GM23338 (cell line): Measurements from ENCODE around the gene SLC22A4. TPM values are rescaled to one million over a fixed set of nuclear protein-coding genes. Genes with fewer than 3 reads are reported as not detected.
A peak's percentile ranks its signal among the peaks of the same experiment; 100 is the strongest.

Experiments used
- ATAC-seq: fragments of 200-7000 bp; cut with Tn5 transposase; 3 replicates; pipeline ENCODE4 v1.9.1; 2020
- DNase-seq: peaks from one replicate; pipeline ENCODE4 v3.0.0-alpha.2; 2015; ENCODE audit warnings: low spot score
- H2AFZ ChIP-seq: fragments of 200-600 bp; sonication (generic); 2 replicates; pipeline ENCODE4 v1.8.0; 2016; ENCODE audit warnings: antibody characterized with exemption, mild to moderate bottlenecking, moderate library complexity
- H3F3A ChIP-seq: fragments of 200-600 bp; sonication (generic); replicated peaks from 2 replicates; pipeline ENCODE4 v1.8.0; 2017; ENCODE audit warnings: antibody characterized with exemption, mixed run types, low read depth
- H3K27ac ChIP-seq: fragments of 200-600 bp; sonication (generic); 2 replicates; pipeline ENCODE4 v1.6.1; 2016; ENCODE audit warnings: low read depth
- H3K27me3 ChIP-seq: fragments of 200-600 bp; sonication (generic); 2 replicates; pipeline ENCODE4 v1.8.0; 2016; ENCODE audit warnings: mild to moderate bottlenecking, mixed run types, moderate library complexity; ENCODE audit not compliant: insufficient read depth
- H3K36me3 ChIP-seq: fragments of 200-600 bp; sonication (generic); 2 replicates; pipeline ENCODE4 v1.8.0; 2016; ENCODE audit warnings: mild to moderate bottlenecking; ENCODE audit not compliant: insufficient read depth
- H3K4me1 ChIP-seq: fragments of 200-600 bp; sonication (generic); 2 replicates; pipeline ENCODE4 v1.8.0; 2016; ENCODE audit warnings: mild to moderate bottlenecking, moderate library complexity; ENCODE audit not compliant: insufficient read depth
- H3K4me2 ChIP-seq: fragments of 200-600 bp; sonication (generic); 2 replicates; pipeline ENCODE4 v1.7.1; 2017; ENCODE audit warnings: mixed run types
- H3K4me3 ChIP-seq: fragments of 200-600 bp; sonication (generic); 2 replicates; pipeline ENCODE4 v1.6.1; 2016; ENCODE audit warnings: mixed run types
- H3K79me2 ChIP-seq: fragments of 200-600 bp; sonication (generic); replicated peaks from 2 replicates; pipeline ENCODE4 v1.8.0; 2017; ENCODE audit warnings: mild to moderate bottlenecking; ENCODE audit not compliant: insufficient read depth
- H3K9me2 ChIP-seq: fragments of 200-600 bp; sonication (generic); 2 replicates; pipeline ENCODE4 v1.8.0; 2017; ENCODE audit not compliant: insufficient read depth
- H4K20me1 ChIP-seq: fragments of 200-600 bp; sonication (generic); replicated peaks from 2 replicates; pipeline ENCODE4 v1.8.0; 2017; ENCODE audit warnings: mild to moderate bottlenecking; ENCODE audit not compliant: insufficient read depth
- H3K27ac Mint-ChIP-seq: 2 replicates; pipeline ENCODE4 v1.8.0; 2020; ENCODE audit warnings: inconsistent platforms, mild to moderate bottlenecking, moderate library complexity, mixed read lengths
- H3K27me3 Mint-ChIP-seq: 3 replicates; pipeline ENCODE4 v1.8.0; 2022; ENCODE audit warnings: low read depth, mild to moderate bottlenecking, moderate library complexity, mixed read lengths, inconsistent platforms; ENCODE audit not compliant: insufficient read depth, poor library complexity
- H3K36me3 Mint-ChIP-seq: 3 replicates; pipeline ENCODE4 v1.8.0; 2021; ENCODE audit warnings: low read depth, mild to moderate bottlenecking, inconsistent platforms, moderate library complexity, mixed read lengths
- H3K4me1 Mint-ChIP-seq: 3 replicates; pipeline ENCODE4 v1.8.0; 2020; ENCODE audit warnings: mild to moderate bottlenecking, inconsistent platforms, mixed read lengths
- H3K4me3 Mint-ChIP-seq: 3 replicates; pipeline ENCODE4 v1.8.0; 2021; ENCODE audit warnings: moderate library complexity, mild to moderate bottlenecking, inconsistent platforms, mixed read lengths
- H3K9me3 Mint-ChIP-seq: 3 replicates; pipeline ENCODE4 v1.8.0; 2020; ENCODE audit warnings: moderate library complexity, mild to moderate bottlenecking, inconsistent platforms, mixed read lengths
- CTCF ChIP-seq, 2 experiments: fragments of 200-600 bp in 1 of 2; sonication (generic) in 1 of 2; conservative IDR thresholded peaks; 2 replicates each; pipeline versions ENCODE4 v1.5.1 to v1.6.1; 2016 to 2017; ENCODE audit warnings: antibody characterized with exemption in 2 of 2, low read depth in 2 of 2, mild to moderate bottlenecking in 2 of 2, moderate library complexity in 1 of 2
- ETS1 ChIP-seq: IDR thresholded peaks from 2 replicates; pipeline ENCODE4 v1.6.1; 2016; ENCODE audit warnings: antibody characterized with exemption
- EZH2 ChIP-seq: fragments of 200-600 bp; sonication (generic); IDR thresholded peaks from one replicate; pipeline ENCODE4 v1.8.0; 2017; ENCODE audit warnings: antibody characterized with exemption, mild to moderate bottlenecking, low read depth; ENCODE audit not compliant: unreplicated experiment
- EZH2phosphoT487 ChIP-seq: fragments of 200-600 bp; sonication (generic); IDR thresholded peaks from one replicate; pipeline ENCODE4 v1.8.1; 2018; ENCODE audit warnings: antibody characterized with exemption; ENCODE audit not compliant: unreplicated experiment
- REST ChIP-seq: IDR thresholded peaks from one replicate; pipeline ENCODE4 v1.6.1; 2018; ENCODE audit warnings: antibody characterized with exemption; ENCODE audit not compliant: unreplicated experiment
- ZNF114 ChIP-seq: fragments of 250-450 bp; sonication (Bioruptor Pico); IDR thresholded peaks from 2 replicates; pipeline ENCODE4 v1.5.0; 2020; ENCODE audit warnings: mild to moderate bottlenecking, moderate library complexity
- ZNF331 ChIP-seq: fragments of 250-450 bp; sonication (Bioruptor Pico); IDR thresholded peaks from 2 replicates; pipeline ENCODE4 v1.5.0; 2020; ENCODE audit warnings: low read depth, mild to moderate bottlenecking, moderate library complexity
- ZNF462 ChIP-seq: fragments of 250-450 bp; sonication (Bioruptor Pico); IDR thresholded peaks from 2 replicates; pipeline ENCODE4 v1.5.0; 2020; ENCODE audit warnings: mild to moderate bottlenecking, moderate library complexity
- polyA plus RNA-seq: library from polyadenylated mRNA; unstranded; fragments of >200 nt; fragmentation: Nextera tagmentation; extraction: Ambion mirVana; gene quantifications from 2 replicates; pipeline ENCODE4 v1.2.1, GENCODE V29; 2016
- total RNA-seq: library from RNA; depleted of rRNA; stranded (reverse); fragments of >200 nt; shearing (Covaris generic); gene quantifications from 2 replicates; pipeline ENCODE4 v1.2.3, GENCODE V29; 2014

Gene SLC22A4
- total and polyA plus RNA-seq, 2 experiments from 2014 or later = 0.28 to 0.40 TPM

GRCh38 chr5:132281856-132282614, 12.2 kb upstream of the SLC22A4 start:
- no peaks in the 10 kb centered on the region for H3K9me3 Mint-ChIP-seq

More at GRCh38 chr5:132281856-132282614, 12.2 kb upstream of the SLC22A4 start:
- no peak for TF ChIP-seq EZH2phosphoT487
- TF ChIP-seq ZNF114 (CRISPR knock-in tag) = no peak
- TF ChIP-seq ZNF462 = no peak
- TF ChIP-seq ETS1 = no peak
- TF ChIP-seq REST = no peak
- TF ChIP-seq CTCF (conservative IDR thresholded peaks at IDR 0.05; ENCODE audit: low read depth in 2 of 2) = peak in 1 of 2 experiments; percentile 31; a peak in 2 of 4 replicates
- TF ChIP-seq ZNF331 (CRISPR knock-in tag) = no peak
- TF ChIP-seq EZH2 = no peak
- Mint-ChIP-seq H3K4me1 (peaks cover 8% of the 10 kb centered on the region), H3K27me3 (no peaks in the 10 kb centered on the region), H3K27ac (no peak overlapping the region), H3K36me3 (no peaks in the 10 kb centered on the region; the same call in 2 of the 3 replicates), H3K4me3 (no peak overlapping the region)
- Histone ChIP-seq H2AFZ (no peak overlapping the region), H3K9me2 (0 out of 2 replicates have a peak, but pooled peaks cover 4% of the 10 kb centered on the region), H3F3A (no peaks in the 10 kb centered on the region), H4K20me1 (no peaks in the 10 kb centered on the region), H3K36me3 (no peaks in the 10 kb centered on the region), H3K4me1 (0 out of 2 replicates have a peak, but pooled peaks cover 6% of the 10 kb centered on the region), H3K79me2 (no peaks in the 10 kb centered on the region), H3K4me3 (no peak overlapping the region), H3K4me2 (no peak overlapping the region), H3K27ac (no peak overlapping the region), H3K27me3 (no peaks in the 10 kb centered on the region)
- no peak for ATAC-seq
- DNase-seq = no peak
